Measurements from ENCODE around the gene LRP1-AS.

The LRP1-AS gene

DNA sequence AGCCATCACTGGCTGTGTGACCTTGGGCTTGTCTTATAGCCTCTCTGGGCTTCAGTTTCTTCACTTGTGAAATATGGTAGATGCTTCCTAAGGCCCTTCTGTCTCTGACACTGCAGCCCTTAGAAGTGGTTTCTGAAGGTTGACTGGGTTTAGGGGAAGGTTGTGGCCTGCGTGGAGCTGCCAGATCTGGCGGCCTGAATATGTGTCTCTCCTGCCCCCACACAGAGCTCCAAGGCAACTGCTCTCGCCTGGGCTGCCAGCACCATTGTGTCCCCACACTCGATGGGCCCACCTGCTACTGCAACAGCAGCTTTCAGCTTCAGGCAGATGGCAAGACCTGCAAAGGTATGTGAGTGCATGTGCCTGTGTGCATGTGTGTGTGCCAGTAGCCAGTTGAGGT lies 4.0 kb downstream of the LRP1-AS start:
- no peak for DNase-seq (ENCODE audit: low read depth)
- H3K4me3 ChIP-seq (ENCODE audit: low read length): no peak overlapping the region
- TF ChIP-seq, protein P1, sequence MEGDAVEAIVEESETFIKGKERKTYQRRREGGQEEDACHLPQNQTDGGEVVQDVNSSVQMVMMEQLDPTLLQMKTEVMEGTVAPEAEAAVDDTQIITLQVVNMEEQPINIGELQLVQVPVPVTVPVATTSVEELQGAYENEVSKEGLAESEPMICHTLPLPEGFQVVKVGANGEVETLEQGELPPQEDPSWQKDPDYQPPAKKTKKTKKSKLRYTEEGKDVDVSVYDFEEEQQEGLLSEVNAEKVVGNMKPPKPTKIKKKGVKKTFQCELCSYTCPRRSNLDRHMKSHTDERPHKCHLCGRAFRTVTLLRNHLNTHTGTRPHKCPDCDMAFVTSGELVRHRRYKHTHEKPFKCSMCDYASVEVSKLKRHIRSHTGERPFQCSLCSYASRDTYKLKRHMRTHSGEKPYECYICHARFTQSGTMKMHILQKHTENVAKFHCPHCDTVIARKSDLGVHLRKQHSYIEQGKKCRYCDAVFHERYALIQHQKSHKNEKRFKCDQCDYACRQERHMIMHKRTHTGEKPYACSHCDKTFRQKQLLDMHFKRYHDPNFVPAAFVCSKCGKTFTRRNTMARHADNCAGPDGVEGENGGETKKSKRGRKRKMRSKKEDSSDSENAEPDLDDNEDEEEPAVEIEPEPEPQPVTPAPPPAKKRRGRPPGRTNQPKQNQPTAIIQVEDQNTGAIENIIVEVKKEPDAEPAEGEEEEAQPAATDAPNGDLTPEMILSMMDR (conservative IDR thresholded peaks at IDR 0.05; ENCODE audit: low read depth, low read length): no peak

DNA sequence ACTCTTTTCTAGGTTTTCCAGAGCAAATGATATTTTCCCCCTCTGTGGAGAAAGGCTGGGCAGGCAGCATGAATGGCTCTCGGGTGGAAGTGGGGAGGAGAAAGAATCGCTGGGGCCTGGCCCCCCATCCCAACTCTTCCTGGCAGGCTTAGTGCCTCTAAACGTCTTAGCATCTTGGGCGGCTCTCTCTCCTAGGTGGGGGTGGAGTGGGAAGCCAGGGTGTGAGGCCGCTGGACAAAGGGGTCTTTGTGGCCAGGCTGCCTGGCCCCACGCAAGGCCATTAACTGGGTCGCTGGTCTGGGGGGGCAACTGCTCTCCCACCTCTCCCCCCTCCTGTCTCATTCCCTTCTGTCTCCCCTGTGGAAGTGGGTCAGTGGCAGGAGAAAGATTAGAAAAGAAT lies 4.7 kb downstream of the LRP1-AS start:
- no peak overlapping the region for H3K4me3 ChIP-seq (ENCODE audit: low read length)
- no peak for DNase-seq (ENCODE audit: low read depth)
- TF ChIP-seq, protein P1 (conservative IDR thresholded peaks at IDR 0.05; ENCODE audit: low read depth, low read length): no peak

DNA sequence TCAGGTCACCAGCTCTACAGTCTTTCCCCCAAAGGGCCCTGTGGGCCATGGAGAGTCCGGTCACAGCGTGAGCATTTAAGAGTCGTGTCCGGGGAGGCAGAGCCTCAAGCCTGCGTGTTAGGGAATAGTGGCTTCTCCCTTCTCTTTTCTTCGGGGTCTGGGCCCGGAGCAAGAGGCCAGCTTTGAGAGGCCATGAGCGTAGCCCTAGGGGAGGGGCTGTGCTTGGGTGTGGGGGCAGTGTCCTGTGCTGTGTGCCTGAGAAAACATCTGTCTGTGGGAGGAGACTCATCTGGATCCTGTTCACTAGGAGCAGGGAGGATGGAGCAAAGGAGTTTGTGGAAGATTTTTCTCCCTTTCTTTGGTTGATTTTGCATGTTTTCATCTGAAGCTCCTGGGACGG lies 5.3 kb downstream of the LRP1-AS start:
- DNase-seq (ENCODE audit: low read depth): no peak
- no peak overlapping the region for H3K4me3 ChIP-seq (ENCODE audit: low read length)
- TF ChIP-seq, protein P1 (conservative IDR thresholded peaks at IDR 0.05; ENCODE audit: low read depth, low read length): no peak

DNA sequence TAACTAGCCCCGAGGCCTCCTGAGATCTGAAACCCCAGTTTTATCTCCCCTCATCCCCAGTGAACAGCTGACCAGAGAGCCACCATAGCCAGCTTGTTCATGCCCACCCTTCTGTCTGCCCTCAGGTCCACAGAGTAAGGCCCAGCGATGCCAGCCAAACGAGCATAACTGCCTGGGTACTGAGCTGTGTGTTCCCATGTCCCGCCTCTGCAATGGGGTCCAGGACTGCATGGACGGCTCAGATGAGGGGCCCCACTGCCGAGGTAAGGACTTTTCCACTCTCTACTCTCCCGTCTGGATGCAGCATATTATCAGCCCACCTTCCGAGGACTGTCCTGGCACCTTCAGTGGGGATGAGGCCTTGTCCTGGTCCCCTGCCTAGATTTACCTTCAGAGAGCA lies 6.2 kb downstream of the LRP1-AS start:
- DNase-seq (ENCODE audit: low read depth): no peak
- TF ChIP-seq, protein P1 (conservative IDR thresholded peaks at IDR 0.05; ENCODE audit: low read depth, low read length): no peak
- no peak overlapping the region for H3K4me3 ChIP-seq (ENCODE audit: low read length)

DNA sequence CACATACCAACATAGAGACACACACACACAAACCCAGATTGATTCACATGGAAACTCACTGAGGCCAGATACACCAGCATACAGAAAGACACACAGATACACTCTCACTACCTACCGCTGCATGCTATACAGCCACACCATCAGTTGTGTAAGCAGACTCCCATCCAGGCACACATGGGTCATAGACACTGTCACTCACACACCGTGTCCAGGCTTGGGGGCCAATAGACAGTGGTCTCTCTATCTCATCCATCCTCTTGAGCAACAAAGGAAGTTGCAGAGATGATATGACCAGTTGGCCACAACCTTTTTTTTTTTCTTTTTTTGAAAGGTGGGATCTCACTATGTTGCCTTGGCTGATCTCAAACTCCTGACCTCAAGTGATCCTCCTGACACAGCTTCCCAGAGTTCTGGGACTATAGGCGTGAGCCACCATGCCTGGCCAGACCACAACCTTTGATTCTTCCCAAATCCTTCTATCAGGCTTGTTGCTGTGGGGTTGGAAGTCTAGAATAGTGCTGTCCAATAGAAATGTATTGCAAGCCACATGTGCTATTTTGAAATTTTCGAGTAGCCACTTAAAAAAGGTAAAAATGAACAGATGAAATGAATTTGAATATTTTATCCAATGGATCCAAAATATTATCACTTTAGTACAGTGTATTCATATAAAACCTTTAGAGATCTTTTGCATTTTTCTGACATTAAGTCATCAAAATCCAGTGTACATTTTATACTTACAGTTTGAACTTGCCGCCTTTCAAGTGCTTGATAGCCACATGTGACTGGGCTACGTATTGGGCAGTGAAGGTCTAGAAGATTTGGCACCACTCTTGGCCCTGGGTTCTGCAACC lies 7.4 kb downstream of the LRP1-AS start:
- no peak for DNase-seq (ENCODE audit: low read depth)
- TF ChIP-seq, protein P1 (conservative IDR thresholded peaks at IDR 0.05; ENCODE audit: low read depth, low read length): no peak
- no peak overlapping the region for H3K4me3 ChIP-seq (ENCODE audit: low read length)

DNA sequence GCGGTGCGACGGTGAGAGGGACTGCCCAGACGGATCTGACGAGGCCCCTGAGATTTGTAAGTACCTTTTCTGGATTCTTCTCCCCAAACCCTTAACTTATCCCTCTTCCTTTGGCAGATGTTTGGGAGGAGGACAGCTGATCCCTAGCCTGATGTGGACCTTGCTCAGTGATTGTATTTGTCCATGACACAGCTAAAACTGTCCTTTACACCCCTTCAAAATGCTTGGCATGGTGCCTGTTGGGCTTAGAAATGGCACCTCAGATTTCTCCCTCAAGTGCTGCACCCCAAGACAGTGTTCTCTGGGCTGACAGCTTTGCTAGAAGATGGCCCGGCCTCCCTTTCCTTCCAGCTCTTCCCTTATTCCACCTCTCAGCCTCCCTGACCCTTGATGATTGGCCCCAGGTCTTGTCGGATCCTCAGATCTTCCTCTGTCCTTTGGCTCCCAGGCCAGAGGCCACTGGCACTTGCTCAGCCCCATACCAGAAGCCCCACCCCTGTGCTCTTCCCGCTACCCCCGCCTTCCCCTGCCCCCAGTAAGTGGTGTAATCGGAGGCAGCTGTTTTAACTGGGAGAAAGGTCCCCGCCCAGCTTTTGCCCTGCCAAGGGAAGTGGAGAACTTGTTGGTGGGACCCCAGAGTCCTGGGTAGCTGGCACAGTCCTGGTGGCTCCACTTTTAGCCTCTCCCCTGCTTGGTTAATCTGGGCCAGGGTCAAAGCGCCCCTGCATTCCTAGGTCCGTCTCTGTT lies 8.7 kb downstream of the LRP1-AS start:
- H3K4me3 ChIP-seq (ENCODE audit: low read length): no peak overlapping the region
- TF ChIP-seq, protein P1 (conservative IDR thresholded peaks at IDR 0.05; ENCODE audit: low read depth, low read length): no peak
- DNase-seq (ENCODE audit: low read depth): no peak

Measured in retinal pigment epithelial cell (primary cell).